Upper lobe of left lung (tissue), 4 donors: ENCODE results near the gene TMPRSS9.

Source experiments
- POLR2AphosphoS5 ChIP-seq, 2 donors: sonication (generic); formaldehyde crosslinking; IDR thresholded peaks; one replicate each; pipeline ENCODE4 v1.5.1; 2017; ENCODE audit warnings: antibody characterized with exemption in 2 of 2
- TF ChIP-seq, protein P1 (sequence below), 6 experiments: fragments of 450-650 bp in 4 of 6; fragments of 200-600 bp in 2 of 6; sonication (generic) in 2 of 6; IDR thresholded peaks; one replicate each; pipeline ENCODE4 v1.5.1; 2016 to 2019; ENCODE audit warnings: antibody characterized with exemption in 6 of 6

DNA sequence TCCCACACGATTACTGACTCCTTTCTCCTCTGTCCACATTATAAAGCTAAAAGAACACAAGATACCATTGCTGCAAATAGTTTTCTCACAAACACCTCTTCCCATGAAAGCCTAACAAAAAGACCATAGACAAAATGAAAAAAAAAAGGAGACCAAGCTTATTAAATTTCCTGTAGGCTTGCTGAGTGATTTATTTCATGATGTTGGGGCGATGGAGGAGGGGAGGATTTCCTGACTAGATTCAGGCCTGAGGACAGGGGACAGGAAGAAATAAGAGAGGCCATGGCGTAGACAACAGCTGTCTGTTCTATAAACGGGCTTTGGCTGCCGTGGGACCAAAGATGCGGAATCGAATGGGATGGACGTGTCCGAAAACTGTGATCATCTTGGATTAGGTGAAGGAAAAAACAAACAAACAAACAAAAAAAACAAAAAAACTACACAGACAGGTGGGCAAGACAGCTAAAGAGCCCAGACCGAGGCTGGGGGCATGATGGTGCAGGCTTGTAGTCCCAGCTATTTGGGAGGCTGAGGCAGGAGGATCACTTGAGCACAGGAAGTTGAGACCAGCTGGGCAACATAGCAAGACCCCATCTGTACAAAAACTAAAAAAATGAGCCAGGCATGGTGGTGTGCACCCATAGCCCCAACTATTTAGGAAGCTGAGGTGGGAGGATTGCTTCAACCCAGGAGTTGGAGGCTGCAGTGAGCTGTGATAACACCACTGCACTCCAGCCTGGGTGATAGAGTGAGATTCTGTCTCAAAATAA is 5.3 kb downstream of the TMPRSS9 start:
- TF ChIP-seq POLR2AphosphoS5 (IDR thresholded peaks at IDR 0.05), result no peak
- TF ChIP-seq, protein P1, sequence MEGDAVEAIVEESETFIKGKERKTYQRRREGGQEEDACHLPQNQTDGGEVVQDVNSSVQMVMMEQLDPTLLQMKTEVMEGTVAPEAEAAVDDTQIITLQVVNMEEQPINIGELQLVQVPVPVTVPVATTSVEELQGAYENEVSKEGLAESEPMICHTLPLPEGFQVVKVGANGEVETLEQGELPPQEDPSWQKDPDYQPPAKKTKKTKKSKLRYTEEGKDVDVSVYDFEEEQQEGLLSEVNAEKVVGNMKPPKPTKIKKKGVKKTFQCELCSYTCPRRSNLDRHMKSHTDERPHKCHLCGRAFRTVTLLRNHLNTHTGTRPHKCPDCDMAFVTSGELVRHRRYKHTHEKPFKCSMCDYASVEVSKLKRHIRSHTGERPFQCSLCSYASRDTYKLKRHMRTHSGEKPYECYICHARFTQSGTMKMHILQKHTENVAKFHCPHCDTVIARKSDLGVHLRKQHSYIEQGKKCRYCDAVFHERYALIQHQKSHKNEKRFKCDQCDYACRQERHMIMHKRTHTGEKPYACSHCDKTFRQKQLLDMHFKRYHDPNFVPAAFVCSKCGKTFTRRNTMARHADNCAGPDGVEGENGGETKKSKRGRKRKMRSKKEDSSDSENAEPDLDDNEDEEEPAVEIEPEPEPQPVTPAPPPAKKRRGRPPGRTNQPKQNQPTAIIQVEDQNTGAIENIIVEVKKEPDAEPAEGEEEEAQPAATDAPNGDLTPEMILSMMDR (IDR thresholded peaks at IDR 0.05), result no peak
